Caco-2 (cell line): ENCODE measurements around the gene LRPAP1. TPM values are rescaled to one million over a fixed set of nuclear protein-coding genes. Genes with fewer than 3 reads are reported as not detected.

Experiments
- BruUV-seq: library from RNA; stranded (reverse); fragments of 400-500 nt; replicated peaks from 2 replicates; lab custom pipeline; 2021; lab: Mats Ljungman, UMichigan
- CTCF ChIA-PET: fragments of 300-600 bp; sonication (Branson Sonifier 250); formaldehyde crosslinking; loops from one replicate; lab custom pipeline; 2022; ENCODE audit warnings: antibody characterized with exemption; lab: Charles Lee
- POLR2A ChIA-PET: fragments of 300-600 bp; sonication (Branson Sonifier 250); formaldehyde crosslinking; loops from one replicate; lab custom pipeline; 2022; ENCODE audit warnings: antibody characterized with exemption; lab: Charles Lee
- DNase-seq, 2 experiments: peaks; one replicate each; pipeline versions ENCODE4 v3.0.0 to v3.0.0-alpha.2; 2020 to 2022
- H3K27me3 ChIP-seq: replicated peaks from 2 replicates; pipeline ENCODE4 v1.6.0; 2011; ENCODE audit warnings: low read length; ENCODE audit not compliant: control insufficient read depth, insufficient read depth
- H3K36me3 ChIP-seq: 2 replicates; pipeline ENCODE4 v1.5.1; 2011; ENCODE audit warnings: low read length; ENCODE audit not compliant: control insufficient read depth, insufficient read depth
- H3K4me1 ChIP-seq: fragments of 250-450 bp; sonication (Bioruptor Pico); 2 replicates; pipeline ENCODE4 v1.5.1; 2020; ENCODE audit warnings: mild to moderate bottlenecking
- H3K4me3 ChIP-seq: 2 replicates; pipeline ENCODE4 v1.5.1; 2011; ENCODE audit warnings: low read depth, mild to moderate bottlenecking, control low read depth, low read length
- H3K9me3 ChIP-seq: fragments of 250-450 bp; sonication (Bioruptor Pico); 2 replicates; pipeline ENCODE4 v1.5.1; 2020; ENCODE audit warnings: mild to moderate bottlenecking, moderate library complexity
- H3K27ac Mint-ChIP-seq: one replicate; pipeline ENCODE4 v1.8.0; 2022; ENCODE audit warnings: mixed read lengths; ENCODE audit not compliant: unreplicated experiment
- H3K27me3 Mint-ChIP-seq: one replicate; pipeline ENCODE4 v1.8.0; 2022; ENCODE audit warnings: mixed read lengths; ENCODE audit not compliant: insufficient read depth, unreplicated experiment
- H3K36me3 Mint-ChIP-seq: one replicate; pipeline ENCODE4 v1.8.0; 2022; ENCODE audit warnings: mild to moderate bottlenecking, mixed read lengths; ENCODE audit not compliant: insufficient read depth, unreplicated experiment
- H3K4me1 Mint-ChIP-seq: one replicate; pipeline ENCODE4 v1.8.0; 2022; ENCODE audit warnings: low read depth, mixed read lengths; ENCODE audit not compliant: unreplicated experiment
- H3K4me3 Mint-ChIP-seq: one replicate; pipeline ENCODE4 v1.8.0; 2022; ENCODE audit warnings: mild to moderate bottlenecking, moderate library complexity, mixed read lengths; ENCODE audit not compliant: unreplicated experiment
- H3K9me3 Mint-ChIP-seq: one replicate; pipeline ENCODE4 v1.8.0; 2022; ENCODE audit warnings: mixed read lengths; ENCODE audit not compliant: unreplicated experiment
- intact Hi-C: fragments of 100-400 bp; cut with micrococcal nuclease; formaldehyde crosslinking; loops from one replicate; pipeline ENCODE4 v1.10.0; 2022; ENCODE audit not compliant: unreplicated experiment
- total RNA-seq: library from RNA; stranded (reverse); gene quantifications from 2 replicates; pipeline ENCODE4 v1.2.3, GENCODE V29; 2022
- TF ChIP-seq, protein P1 (sequence below), 2 experiments: fragments of 200-600 bp in 1 of 2; IDR thresholded peaks; 1 replicate in 1 of 2; 2 replicates in 1 of 2; pipeline versions ENCODE4 v1.5.1 to v1.8.0; 2011 to 2022; ENCODE audit warnings: antibody characterized with exemption in 1 of 2, control low read depth in 1 of 2, inconsistent platforms in 1 of 2, low read depth in 1 of 2, low read length in 1 of 2, mild to moderate bottlenecking in 1 of 2, moderate library complexity in 1 of 2; ENCODE audit not compliant: insufficient read depth in 1 of 2, severe bottlenecking in 1 of 2, unreplicated experiment in 1 of 2

The LRPAP1 gene
- total RNA-seq, 1 experiment from 2014 or later, result 224 TPM

DNA sequence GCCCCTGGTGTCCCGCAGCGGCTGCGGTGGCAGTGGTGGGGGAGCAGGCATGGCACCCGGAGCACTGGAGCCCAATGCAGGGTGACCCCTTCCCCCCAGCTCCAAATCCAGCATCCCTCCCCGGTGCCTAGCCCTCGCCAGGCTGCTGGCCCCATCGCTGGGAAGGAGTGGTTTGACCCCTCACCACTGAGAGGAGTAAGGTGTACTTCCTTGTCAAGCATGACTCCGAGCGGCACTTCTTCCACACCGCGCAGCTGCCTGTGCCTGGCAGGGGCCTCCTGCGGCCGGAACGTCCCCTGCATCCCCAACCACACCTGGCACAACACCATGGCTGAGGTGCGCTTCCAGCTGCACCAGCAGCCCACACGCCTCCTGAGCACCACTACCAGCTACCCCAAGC is 27.0 kb downstream of the LRPAP1 start:
- Histone ChIP-seq H3K9me3 (no peaks in the 10 kb centered on the region), H3K4me1 (no peaks in the 10 kb centered on the region), H3K36me3 (peaks cover 1% of the 10 kb centered on the region), H3K27me3 (no peaks in the 10 kb centered on the region), H3K4me3 (no peak overlapping the region)
- ChIA-PET CTCF (interaction anchor here (0.6 kb wide), 1 partner anchor 21 kb away, joined by 3 read pairs; no protein-coding TSS in a partner anchor), POLR2A (interaction anchor here (0.6 kb wide), 1 partner anchor 8 kb away, joined by 3 read pairs; no protein-coding TSS in a partner anchor)
- Mint-ChIP-seq H3K4me3 (no peak overlapping the region), H3K27ac (no peak overlapping the region), H3K27me3 (no peaks in the 10 kb centered on the region), H3K36me3 (peaks cover 70% of the 10 kb centered on the region), H3K9me3 (no peaks in the 10 kb centered on the region), H3K4me1 (no peaks in the 10 kb centered on the region)
- TF ChIP-seq, protein P1, sequence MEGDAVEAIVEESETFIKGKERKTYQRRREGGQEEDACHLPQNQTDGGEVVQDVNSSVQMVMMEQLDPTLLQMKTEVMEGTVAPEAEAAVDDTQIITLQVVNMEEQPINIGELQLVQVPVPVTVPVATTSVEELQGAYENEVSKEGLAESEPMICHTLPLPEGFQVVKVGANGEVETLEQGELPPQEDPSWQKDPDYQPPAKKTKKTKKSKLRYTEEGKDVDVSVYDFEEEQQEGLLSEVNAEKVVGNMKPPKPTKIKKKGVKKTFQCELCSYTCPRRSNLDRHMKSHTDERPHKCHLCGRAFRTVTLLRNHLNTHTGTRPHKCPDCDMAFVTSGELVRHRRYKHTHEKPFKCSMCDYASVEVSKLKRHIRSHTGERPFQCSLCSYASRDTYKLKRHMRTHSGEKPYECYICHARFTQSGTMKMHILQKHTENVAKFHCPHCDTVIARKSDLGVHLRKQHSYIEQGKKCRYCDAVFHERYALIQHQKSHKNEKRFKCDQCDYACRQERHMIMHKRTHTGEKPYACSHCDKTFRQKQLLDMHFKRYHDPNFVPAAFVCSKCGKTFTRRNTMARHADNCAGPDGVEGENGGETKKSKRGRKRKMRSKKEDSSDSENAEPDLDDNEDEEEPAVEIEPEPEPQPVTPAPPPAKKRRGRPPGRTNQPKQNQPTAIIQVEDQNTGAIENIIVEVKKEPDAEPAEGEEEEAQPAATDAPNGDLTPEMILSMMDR (IDR thresholded peaks at IDR 0.05; ENCODE audit: insufficient read depth in 1 of 2, low read depth in 1 of 2, low read length in 1 of 2, severe bottlenecking in 1 of 2, unreplicated experiment in 1 of 2), result no peak
- intact Hi-C loops, result no loop called here
- no peak for DNase-seq
- BruUV-seq, result no TSS peak

DNA sequence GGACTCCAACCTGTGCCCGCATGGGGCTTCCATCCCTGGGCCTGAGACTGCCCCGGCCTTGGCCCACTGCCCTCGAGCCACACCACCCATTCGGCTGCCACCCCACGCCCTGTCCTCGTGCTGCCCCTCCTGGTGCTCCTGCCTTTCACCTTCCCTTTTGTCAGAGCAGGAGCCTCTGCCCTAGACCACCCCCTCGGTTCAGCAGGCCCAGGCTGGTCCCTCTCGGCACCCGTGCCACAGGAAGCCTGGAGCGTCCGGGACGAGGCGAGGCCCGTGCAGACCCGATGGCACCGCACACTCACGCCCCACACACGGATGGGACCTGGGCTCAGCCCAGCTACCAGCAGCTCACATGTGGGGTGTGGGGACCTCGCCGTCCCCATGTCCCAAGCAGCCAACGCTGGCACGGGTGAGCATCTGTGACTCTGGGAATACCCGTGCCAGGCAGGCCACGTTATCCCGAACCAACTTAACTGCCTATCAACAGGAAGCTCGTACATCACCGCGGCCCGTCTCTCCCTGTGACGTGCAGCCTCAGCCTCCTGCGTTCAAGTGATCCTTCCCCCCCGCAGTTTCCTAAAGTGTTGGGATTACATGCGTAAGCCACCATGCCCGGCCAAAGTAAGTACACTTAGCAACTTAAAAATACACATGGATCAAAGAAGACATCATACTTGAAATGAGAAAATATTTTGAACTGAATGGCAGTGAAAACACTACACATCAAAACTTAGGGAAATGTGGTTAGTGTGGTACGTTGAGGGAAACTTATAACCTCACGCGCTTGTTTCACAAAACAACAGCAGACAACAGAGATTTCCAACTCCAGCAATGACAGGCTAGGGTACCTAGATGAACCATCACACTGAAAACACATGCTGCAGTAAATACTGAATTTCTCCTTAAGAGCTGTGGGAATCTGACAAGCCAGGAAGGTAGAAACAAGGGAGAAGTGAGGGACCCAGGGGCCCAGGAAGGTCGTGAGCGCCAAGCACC is 29.0 kb downstream of the LRPAP1 start:
- Histone ChIP-seq H3K4me3 (no peak overlapping the region), H3K4me1 (no peaks in the 10 kb centered on the region), H3K36me3 (no peaks in the 10 kb centered on the region; the same call in none of the 2 replicates), H3K27me3 (no peaks in the 10 kb centered on the region), H3K9me3 (no peaks in the 10 kb centered on the region)
- Mint-ChIP-seq H3K4me3 (no peak overlapping the region), H3K27me3 (no peaks in the 10 kb centered on the region), H3K36me3 (peaks cover 75% of the 10 kb centered on the region), H3K9me3 (no peaks in the 10 kb centered on the region), H3K27ac (no peak overlapping the region), H3K4me1 (no peaks in the 10 kb centered on the region)
- intact Hi-C loops, result no loop called here
- no peak for DNase-seq
- TF ChIP-seq, protein P1 (IDR thresholded peaks at IDR 0.05; ENCODE audit: insufficient read depth in 1 of 2, low read depth in 1 of 2, low read length in 1 of 2, severe bottlenecking in 1 of 2, unreplicated experiment in 1 of 2), result no peak
- POLR2A ChIA-PET, result no interaction called here
- CTCF ChIA-PET, result no interaction called here
- BruUV-seq, result no TSS peak

DNA sequence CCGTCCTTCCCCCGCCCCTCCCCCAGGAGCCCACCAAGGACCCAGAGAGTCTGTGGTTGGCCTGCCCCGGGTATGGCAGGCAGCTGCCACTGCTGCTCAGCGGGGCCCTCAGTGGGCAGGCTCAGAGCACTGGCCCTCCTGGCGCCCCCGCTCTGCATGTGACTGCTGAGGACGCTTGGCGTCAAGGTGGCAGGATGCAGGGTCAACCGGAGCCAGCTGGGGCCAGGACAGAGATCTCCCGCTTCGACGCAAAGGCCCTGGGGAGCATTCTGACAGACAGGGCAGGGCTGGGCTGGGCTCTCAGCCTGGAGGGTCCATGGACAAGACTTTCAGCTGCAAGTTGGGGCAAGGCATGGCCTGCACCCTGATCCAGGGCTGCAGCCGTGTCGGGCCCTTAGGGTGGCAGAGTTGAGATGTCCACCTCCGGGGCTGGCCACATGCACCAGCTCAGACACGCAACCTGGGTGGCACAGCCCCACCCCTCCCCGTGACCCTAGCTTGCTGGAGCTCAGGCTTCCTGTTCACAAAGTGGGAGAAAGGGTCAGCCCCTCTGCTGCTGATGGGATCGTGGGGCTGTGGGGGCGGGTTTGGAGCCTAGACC is 30.3 kb downstream of the LRPAP1 start:
- Mint-ChIP-seq H3K4me3 (no peak overlapping the region), H3K27ac (no peak overlapping the region), H3K9me3 (no peaks in the 10 kb centered on the region), H3K4me1 (no peaks in the 10 kb centered on the region), H3K36me3 (peaks cover 72% of the 10 kb centered on the region), H3K27me3 (no peaks in the 10 kb centered on the region)
- DNase-seq, result no peak
- ChIA-PET CTCF (no interaction called here), POLR2A (no interaction called here)
- BruUV-seq, result no TSS peak
- no peak overlapping the region for H3K4me3 ChIP-seq
- intact Hi-C loops, result no loop called here
- H3K4me1 ChIP-seq, result no peaks in the 10 kb centered on the region
- H3K9me3 ChIP-seq, result no peaks in the 10 kb centered on the region
- no peaks in the 10 kb centered on the region; the same call in 1 of the 2 replicates for H3K36me3 ChIP-seq
- TF ChIP-seq, protein P1 (IDR thresholded peaks at IDR 0.05; ENCODE audit: insufficient read depth in 1 of 2, low read depth in 1 of 2, low read length in 1 of 2, severe bottlenecking in 1 of 2, unreplicated experiment in 1 of 2), result no peak
- no peaks in the 10 kb centered on the region for H3K27me3 ChIP-seq
